NCI-H128 (cell line): ENCODE measurements around the gene DBNDD1.

Experiments used
- DNase-seq: peaks from one replicate; lab custom pipeline; 2025; ENCODE audit not compliant: unreplicated experiment; lab: John Stamatoyannopoulos, UW

DBNDD1 gene

GRCh38 chr16:89965447-89966225 is 53.6 kb downstream of the DBNDD1 start:
- DNase-seq = no peak

GRCh38 chr16:89964201-89964600 is 55.1 kb downstream of the DBNDD1 start:
- DNase-seq = no peak

GRCh38 chr16:89962754-89963498 is 56.3 kb downstream of the DBNDD1 start:
- DNase-seq = no peak

- DNase-seq = no peak
Observed at GRCh38 chr16:89961920-89962319, 57.3 kb downstream of the DBNDD1 start.

- no peak for DNase-seq
Observed at GRCh38 chr16:89960966-89961365, 58.3 kb downstream of the DBNDD1 start.

GRCh38 chr16:89958596-89958995 is 60.7 kb downstream of the DBNDD1 start:
- DNase-seq = no peak

GRCh38 chr16:89958068-89958467 is 61.2 kb downstream of the DBNDD1 start:
- no peak for DNase-seq

GRCh38 chr16:89957216-89957785 is 62.0 kb downstream of the DBNDD1 start:
- DNase-seq = no peak

- no peak for DNase-seq
Observed at GRCh38 chr16:89956505-89957215, 62.6 kb downstream of the DBNDD1 start.

- DNase-seq = no peak
Observed at GRCh38 chr16:89955001-89955685, 64.1 kb downstream of the DBNDD1 start.
